PC-3 (cell line): ENCODE results near the gene KRTAP10-5. TPM values are rescaled to one million over a fixed set of nuclear protein-coding genes. Genes with fewer than 3 reads are reported as not detected.

ENCODE experiments used
- ATAC-seq: fragments of 200-7000 bp; cut with Tn5 transposase; 2 replicates; pipeline ENCODE4 v1.9.1; 2020; ENCODE audit warnings: mild to moderate bottlenecking, moderate library complexity
- BruUV-seq: library from RNA; stranded (reverse); fragments of 400-500 nt; replicated peaks from 2 replicates; lab custom pipeline; 2021; lab: Mats Ljungman, UMichigan
- CTCF ChIA-PET: fragments of 300-600 bp; sonication (Branson Sonifier 250); formaldehyde crosslinking; loops from one replicate; lab custom pipeline; 2022; ENCODE audit warnings: antibody characterized with exemption; lab: Charles Lee
- POLR2A ChIA-PET: fragments of 300-600 bp; sonication (Branson Sonifier 250); formaldehyde crosslinking; loops from one replicate; lab custom pipeline; 2022; ENCODE audit warnings: antibody characterized with exemption; ENCODE audit not compliant: unreplicated experiment; lab: Charles Lee
- DNase-seq: peaks from one replicate; pipeline ENCODE4 v3.0.0-alpha.2; 2015
- H2AFZ ChIP-seq: fragments of 300-600 bp; sonication (generic); 2 replicates; pipeline ENCODE4 v1.6.0; 2016; ENCODE audit warnings: antibody characterized with exemption, low read length
- H3F3A ChIP-seq: fragments of 300-600 bp; sonication (generic); one replicate; pipeline ENCODE4 v1.6.0; 2017; ENCODE audit warnings: antibody characterized with exemption, low read length, control low read depth, mild to moderate bottlenecking; ENCODE audit not compliant: unreplicated experiment
- H3K27ac ChIP-seq: fragments of 300-600 bp; sonication (generic); 2 replicates; pipeline ENCODE4 v1.5.1; 2016; ENCODE audit warnings: mild to moderate bottlenecking, low read length
- H3K27me3 ChIP-seq: fragments of 300-600 bp; sonication (generic); 2 replicates; pipeline ENCODE4 v1.6.1; 2016; ENCODE audit warnings: low read length, mixed read lengths
- H3K36me3 ChIP-seq: fragments of 300-600 bp; sonication (generic); 2 replicates; pipeline ENCODE4 v1.6.1; 2016; ENCODE audit warnings: low read depth, mixed run types, low read length, mixed read lengths
- H3K4me1 ChIP-seq: fragments of 300-600 bp; sonication (generic); 2 replicates; pipeline ENCODE4 v1.5.1; 2016; ENCODE audit warnings: low read length; ENCODE audit not compliant: insufficient read depth
- H3K4me2 ChIP-seq: fragments of 300-600 bp; sonication (generic); 2 replicates; pipeline ENCODE4 v1.6.0; 2016; ENCODE audit warnings: low read length
- H3K4me3 ChIP-seq: fragments of 300-600 bp; sonication (generic); 2 replicates; pipeline ENCODE4 v1.5.1; 2016; ENCODE audit warnings: mild to moderate bottlenecking, low read length, mixed read lengths
- H3K79me2 ChIP-seq: fragments of 300-600 bp; sonication (generic); 2 replicates; pipeline ENCODE4 v1.6.1; 2017; ENCODE audit warnings: low read length, mixed read lengths
- H3K9ac ChIP-seq: fragments of 300-600 bp; sonication (generic); 2 replicates; pipeline ENCODE4 v1.6.0; 2016; ENCODE audit warnings: mild to moderate bottlenecking, low read length
- H3K9me2 ChIP-seq: fragments of 300-600 bp; sonication (generic); replicated peaks from 2 replicates; pipeline ENCODE4 v1.6.1; 2016; ENCODE audit warnings: mixed run types, low read length, mixed read lengths
- H3K9me3 ChIP-seq: fragments of 300-600 bp; sonication (generic); 2 replicates; pipeline ENCODE4 v1.6.1; 2016; ENCODE audit warnings: low read length, mixed read lengths
- H4K20me1 ChIP-seq: fragments of 300-600 bp; sonication (generic); 2 replicates; pipeline ENCODE4 v1.6.1; 2016; ENCODE audit warnings: low read length, mixed read lengths
- CTCF ChIP-seq: fragments of 300-600 bp; sonication (generic); conservative IDR thresholded peaks from 2 replicates; pipeline ENCODE4 v1.5.1; 2017; ENCODE audit warnings: antibody characterized with exemption, low read depth, mild to moderate bottlenecking, low read length
- EZH2 ChIP-seq: fragments of 300-600 bp; sonication (generic); IDR thresholded peaks from one replicate; pipeline ENCODE4 v1.6.1; 2017; ENCODE audit warnings: antibody characterized with exemption, mild to moderate bottlenecking, low read length; ENCODE audit not compliant: unreplicated experiment
- EZH2phosphoT487 ChIP-seq: fragments of 300-600 bp; sonication (generic); IDR thresholded peaks from 2 replicates; pipeline ENCODE4 v1.6.1; 2018; ENCODE audit warnings: mild to moderate bottlenecking, antibody characterized with exemption, low read length, borderline replicate concordance
- intact Hi-C: fragments of 100-400 bp; cut with micrococcal nuclease; formaldehyde crosslinking; loops from 2 replicates; pipeline ENCODE4 v1.9.0; 2023
- total RNA-seq: library from RNA; depleted of rRNA; stranded (reverse); fragments of >200 nt; gene quantifications from 2 replicates; pipeline ENCODE4 v1.2.3, GENCODE V29; 2014

KRTAP10-5 gene
- total RNA-seq, 1 experiment from 2014 or later = not detected

- no peaks in the 10 kb centered on the region for H3K36me3 ChIP-seq
- no peaks in the 10 kb centered on the region for H3K27me3 ChIP-seq
- no peak overlapping the region for H2AFZ ChIP-seq
- TF ChIP-seq EZH2 (no peak), CTCF (no peak)
- H3K9ac ChIP-seq = no peak overlapping the region
- no peaks in the 10 kb centered on the region for H4K20me1 ChIP-seq
- H3K4me2 ChIP-seq = no peak overlapping the region
- H3K9me2 ChIP-seq = no peaks in the 10 kb centered on the region
- ATAC-seq = no peak
- intact Hi-C loops = no loop called here
- H3F3A ChIP-seq = no peaks in the 10 kb centered on the region
- H3K79me2 ChIP-seq = no peaks in the 10 kb centered on the region
- CTCF ChIA-PET = no interaction called here
- no peak for DNase-seq
- no peak overlapping the region for H3K27ac ChIP-seq
- H3K4me1 ChIP-seq = no peaks in the 10 kb centered on the region
- BruUV-seq = no TSS peak
- POLR2A ChIA-PET = no interaction called here
- H3K4me3 ChIP-seq = no peak overlapping the region
- peaks cover 13% of the 10 kb centered on the region for H3K9me3 ChIP-seq
Measured at GRCh38 chr21:44623575-44623974, 43.2 kb upstream of the KRTAP10-5 start.

GRCh38 chr21:44619886-44620285 is 39.5 kb upstream of the KRTAP10-5 start:
- BruUV-seq = no TSS peak
- no peaks in the 10 kb centered on the region for H3K9me2 ChIP-seq
- H3K27ac ChIP-seq = no peak overlapping the region
- H4K20me1 ChIP-seq = no peaks in the 10 kb centered on the region
- H3K79me2 ChIP-seq = no peaks in the 10 kb centered on the region
- no peaks in the 10 kb centered on the region for H3F3A ChIP-seq
- H3K36me3 ChIP-seq = no peaks in the 10 kb centered on the region
- no peak for DNase-seq
- intact Hi-C loops = no loop called here
- no peak overlapping the region for H3K4me2 ChIP-seq
- ATAC-seq = no peak
- POLR2A ChIA-PET = no interaction called here
- no peak overlapping the region for H2AFZ ChIP-seq
- CTCF ChIA-PET = interaction anchor here (1.2 kb wide), 1 partner anchor 123 kb away, joined by 5 read pairs; no protein-coding TSS in a partner anchor
- no peaks in the 10 kb centered on the region for H3K27me3 ChIP-seq
- TF ChIP-seq CTCF (no peak), EZH2phosphoT487 (no peak), EZH2 (no peak)
- H3K4me3 ChIP-seq = no peak overlapping the region
- H3K9me3 ChIP-seq = peaks cover 13% of the 10 kb centered on the region
- H3K9ac ChIP-seq = no peak overlapping the region
- no peaks in the 10 kb centered on the region for H3K4me1 ChIP-seq

- ChIA-PET CTCF (interaction anchor here (1.2 kb wide), 1 partner anchor 124 kb away, joined by 5 read pairs; no protein-coding TSS in a partner anchor), POLR2A (no interaction called here)
- H3K4me2 ChIP-seq = no peak overlapping the region
- H3K36me3 ChIP-seq = no peaks in the 10 kb centered on the region
- ATAC-seq (peak; percentile 29; the same call in 1 of the 2 replicates), DNase-seq (peak; percentile 19)
- no peaks in the 10 kb centered on the region for H3K9me2 ChIP-seq
- BruUV-seq = no TSS peak
- H2AFZ ChIP-seq = no peak overlapping the region
- intact Hi-C loops = loop anchor here (1.0 kb wide), 1 partner anchor 174 kb away; no protein-coding TSS in a partner anchor
- no peak overlapping the region for H3K4me3 ChIP-seq
- no peaks in the 10 kb centered on the region for H3K27me3 ChIP-seq
- H3K79me2 ChIP-seq = no peaks in the 10 kb centered on the region
- no peak overlapping the region for H3K9ac ChIP-seq
- no peak for TF ChIP-seq EZH2phosphoT487
- no peak for TF ChIP-seq CTCF
- no peak for TF ChIP-seq EZH2
- H3F3A ChIP-seq = no peaks in the 10 kb centered on the region
- H3K9me3 ChIP-seq = peaks cover 13% of the 10 kb centered on the region
- H3K4me1 ChIP-seq = no peaks in the 10 kb centered on the region
- H4K20me1 ChIP-seq = no peaks in the 10 kb centered on the region
- no peak overlapping the region for H3K27ac ChIP-seq
Measured at GRCh38 chr21:44618909-44619308, 38.5 kb upstream of the KRTAP10-5 start.
